SK-N-SH (cell line): Measurements from ENCODE around the gene FNTB. TPM values are rescaled to one million over a fixed set of nuclear protein-coding genes. Genes with fewer than 3 reads are reported as not detected.

Source experiments
- CTCF ChIA-PET: fragments of 300-600, 350-600 bp; formaldehyde crosslinking; extraction: SDS; loops from one replicate; lab custom pipeline; 2021; lab: Yijun Ruan, JAX
- POLR2A ChIA-PET: fragments of 350-600 bp; sonication (Branson Sonifier 250); formaldehyde crosslinking; extraction: SDS; loops from one replicate; lab custom pipeline; 2020; ENCODE audit warnings: antibody characterized with exemption, inconsistent platforms; lab: Yijun Ruan, JAX
- DNase-seq: peaks from one replicate; pipeline ENCODE4 v3.0.0; 2012
- H2AFZ ChIP-seq: fragments of 200-600 bp; sonication (generic); 2 replicates; pipeline ENCODE4 v1.8.1; 2016; ENCODE audit warnings: antibody characterized with exemption, mild to moderate bottlenecking, low read depth
- H3F3A ChIP-seq: fragments of 200-600 bp; sonication (generic); replicated peaks from 2 replicates; pipeline ENCODE3; 2016; ENCODE audit warnings: antibody characterized with exemption, mild to moderate bottlenecking; ENCODE audit not compliant: insufficient read depth
- H3K27ac ChIP-seq, 2 experiments: fragments of 200-500 bp in 1 of 2; fragments of 200-600 bp in 1 of 2; sonication (Bioruptor generic) in 1 of 2; sonication (generic), shearing (Covaris generic) in 1 of 2; 2 replicates each; pipeline versions ENCODE4 v1.5.1 to v1.6.1; 2014 to 2016; ENCODE audit warnings: low read depth in 2 of 2, inconsistent platforms in 1 of 2, low read length in 1 of 2, mild to moderate bottlenecking in 1 of 2, mixed read lengths in 1 of 2
- H3K27me3 ChIP-seq: fragments of 200-600 bp; sonication (generic), shearing (Covaris generic); 2 replicates; pipeline ENCODE4 v1.6.1; 2016; ENCODE audit warnings: mixed run types; ENCODE audit not compliant: insufficient read depth
- H3K36me3 ChIP-seq, 2 experiments: fragments of 200-500 bp in 1 of 2; fragments of 200-600 bp in 1 of 2; sonication (Bioruptor generic) in 1 of 2; sonication (generic) in 1 of 2; replicated peaks in 1 of 2; 2 replicates each; pipeline versions ENCODE3 to v1.5.1; 2014 to 2016; ENCODE audit warnings: low read length in 1 of 2, mild to moderate bottlenecking in 1 of 2; ENCODE audit not compliant: insufficient read depth in 2 of 2, control insufficient read depth in 1 of 2
- H3K4me1 ChIP-seq, 2 experiments: fragments of 200-500 bp in 1 of 2; fragments of 200-600 bp in 1 of 2; sonication (Bioruptor generic) in 1 of 2; sonication (generic), shearing (Covaris generic) in 1 of 2; 2 replicates each; pipeline versions ENCODE4 v1.5.1 to v1.6.1; 2014 to 2016; ENCODE audit warnings: low read depth in 1 of 2, low read length in 1 of 2, mixed run types in 1 of 2; ENCODE audit not compliant: insufficient read depth in 2 of 2, control insufficient read depth in 1 of 2
- H3K4me2 ChIP-seq: fragments of 200-600 bp; sonication (generic), shearing (Covaris generic); 2 replicates; pipeline ENCODE4 v1.6.1; 2017; ENCODE audit warnings: mixed run types
- H3K4me3 ChIP-seq, 2 experiments: fragments of 200-500 bp in 1 of 2; fragments of 200-600 bp in 1 of 2; sonication (Bioruptor generic) in 1 of 2; sonication (generic), shearing (Covaris generic) in 1 of 2; 2 replicates each; pipeline versions ENCODE4 v1.5.1 to v1.8.1; 2014 to 2016; ENCODE audit warnings: low read depth in 2 of 2, inconsistent platforms in 1 of 2, low read length in 1 of 2, mild to moderate bottlenecking in 1 of 2, mixed read lengths in 1 of 2, moderate library complexity in 1 of 2
- H3K79me2 ChIP-seq: fragments of 200-600 bp; sonication (generic); 2 replicates; pipeline ENCODE4 v1.8.1; 2017; ENCODE audit warnings: mild to moderate bottlenecking; ENCODE audit not compliant: insufficient read depth
- H3K9ac ChIP-seq: fragments of 200-600 bp; sonication (generic); 2 replicates; pipeline ENCODE4 v1.6.1; 2017; ENCODE audit warnings: mixed run types
- H3K9me2 ChIP-seq: fragments of 200-600 bp; sonication (generic); 2 replicates; pipeline ENCODE4 v1.6.1; 2017; ENCODE audit warnings: mixed run types
- H3K9me3 ChIP-seq: fragments of 200-600 bp; sonication (generic); 2 replicates; pipeline ENCODE4 v1.6.1; 2017; ENCODE audit warnings: mixed run types, mild to moderate bottlenecking, moderate library complexity
- H4K20me1 ChIP-seq: fragments of 200-600 bp; sonication (generic); 2 replicates; pipeline ENCODE4 v1.6.1; 2017; ENCODE audit warnings: mild to moderate bottlenecking, mixed run types; ENCODE audit not compliant: insufficient read depth
- CHD2 ChIP-seq: fragments of 150-350 bp; IDR thresholded peaks from 2 replicates; pipeline ENCODE4 v1.6.1; 2018; ENCODE audit warnings: low read length; ENCODE audit not compliant: partially characterized antibody
- EP300 ChIP-seq, 2 experiments: IDR thresholded peaks; 2 replicates each; pipeline versions ENCODE4 v1.4.0 to v1.6.1; 2012; ENCODE audit warnings: borderline replicate concordance in 1 of 2, low read depth in 1 of 2, low read length in 1 of 2
- GATA2 ChIP-seq: sonication (generic); formaldehyde crosslinking; IDR thresholded peaks from 2 replicates; pipeline ENCODE4 v1.5.0; 2020; ENCODE audit warnings: mild to moderate bottlenecking, missing genetic modification reagents
- MEF2A ChIP-seq: IDR thresholded peaks from 2 replicates; pipeline ENCODE4 v1.4.0; 2012; ENCODE audit warnings: low read depth, borderline replicate concordance
- RCOR1 ChIP-seq: fragments of 150-350 bp; IDR thresholded peaks from 2 replicates; pipeline ENCODE4 v1.6.1; 2017; ENCODE audit warnings: antibody characterized with exemption, low read length
- REST ChIP-seq: IDR thresholded peaks from 2 replicates; pipeline ENCODE4 v1.6.1; 2012; ENCODE audit warnings: mild to moderate bottlenecking, low read depth, low read length, moderate library complexity
- TCF12 ChIP-seq: IDR thresholded peaks from 2 replicates; pipeline ENCODE4 v1.4.0; 2012
- USF2 ChIP-seq: fragments of 150-350 bp; IDR thresholded peaks from 2 replicates; pipeline ENCODE4 v1.6.1; 2017; ENCODE audit warnings: antibody characterized with exemption, low read length, low read depth, borderline replicate concordance
- YY1 ChIP-seq: IDR thresholded peaks from 2 replicates; pipeline ENCODE4 v1.4.0; 2012; ENCODE audit warnings: low read depth, mild to moderate bottlenecking
- WGBS: methylation state at CpG from one replicate; pipeline ENCODE4 v1.1.6; 2017; ENCODE audit warnings: low lambda C conversion rate; 5-methylcytosine and 5-hydroxymethylcytosine counted together
- polyA plus RNA-seq, 3 experiments: library from polyadenylated mRNA; depleted of rRNA; stranded (reverse); fragments of >200 nt; gene quantifications; 2 replicates each; pipeline ENCODE4 v1.2.3, GENCODE V29; 2012
- TF ChIP-seq, protein P1 (sequence below): IDR thresholded peaks from 2 replicates; pipeline ENCODE4; 2012
- TF ChIP-seq, protein P2 (sequence below): fragments of 150-350 bp; IDR thresholded peaks from 2 replicates; pipeline ENCODE4 v1.6.1; 2016; ENCODE audit warnings: mild to moderate bottlenecking, low read depth, low read length
- TF ChIP-seq, protein P3 (sequence below): IDR thresholded peaks from 2 replicates; pipeline ENCODE4 v1.4.0; 2012; ENCODE audit warnings: low read depth, borderline replicate concordance

FNTB gene
- polyA plus RNA-seq, 1 of the 3 experiments (the other 2 are of a cell fraction): 18.4 TPM

DNA sequence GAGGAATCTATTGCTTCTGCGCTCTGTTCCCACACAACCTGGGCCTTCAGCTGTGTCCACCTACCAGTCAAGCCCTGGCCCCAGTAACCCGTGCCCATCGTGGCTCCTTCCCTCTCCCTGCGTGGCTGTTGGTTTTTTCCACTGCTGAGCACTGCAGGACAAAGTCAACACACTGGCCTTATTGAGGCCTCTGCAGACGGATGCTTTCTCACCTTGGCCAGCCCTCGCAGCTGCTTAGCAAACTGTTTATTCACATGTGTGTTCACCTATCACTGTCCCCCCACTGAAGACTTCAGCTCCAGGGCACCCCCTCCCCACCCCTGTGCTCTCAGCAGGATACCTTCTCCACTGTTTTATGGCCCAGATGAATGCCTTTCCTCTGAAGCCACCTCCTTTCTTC is 31.4 kb upstream of the FNTB start:
- 88% methylated on average over 6 of the region's 6 CpGs for WGBS
- Histone ChIP-seq H3K27me3 (no peaks in the 10 kb centered on the region), H3F3A (no peaks in the 10 kb centered on the region), H3K4me2 (no peak overlapping the region), H3K36me3 (peaks cover 0 to 9% of the 10 kb centered on the region in 2 experiments), H4K20me1 (no peaks in the 10 kb centered on the region), H3K9me3 (no peaks in the 10 kb centered on the region), H3K9me2 (no peaks in the 10 kb centered on the region), H3K4me3 (no peak overlapping the region), H3K79me2 (no peaks in the 10 kb centered on the region), H3K27ac (no peak overlapping the region), H3K4me1 (peaks cover 0 to 37% of the 10 kb centered on the region in 2 experiments; a peak in 2 of 4 replicates), H2AFZ (no peak overlapping the region), H3K9ac (no peak overlapping the region)
- TF ChIP-seq RCOR1 (no peak), TCF12 (no peak), GATA2 (CRISPR knock-in tag) (no peak), CHD2 (no peak), MEF2A (no peak), YY1 (no peak), USF2 (no peak), REST (no peak), EP300 (IDR thresholded peaks at IDR 0.05; ENCODE audit: borderline replicate concordance in 1 of 2, low read depth in 1 of 2, low read length in 1 of 2) (no peak)
- TF ChIP-seq, protein P1, sequence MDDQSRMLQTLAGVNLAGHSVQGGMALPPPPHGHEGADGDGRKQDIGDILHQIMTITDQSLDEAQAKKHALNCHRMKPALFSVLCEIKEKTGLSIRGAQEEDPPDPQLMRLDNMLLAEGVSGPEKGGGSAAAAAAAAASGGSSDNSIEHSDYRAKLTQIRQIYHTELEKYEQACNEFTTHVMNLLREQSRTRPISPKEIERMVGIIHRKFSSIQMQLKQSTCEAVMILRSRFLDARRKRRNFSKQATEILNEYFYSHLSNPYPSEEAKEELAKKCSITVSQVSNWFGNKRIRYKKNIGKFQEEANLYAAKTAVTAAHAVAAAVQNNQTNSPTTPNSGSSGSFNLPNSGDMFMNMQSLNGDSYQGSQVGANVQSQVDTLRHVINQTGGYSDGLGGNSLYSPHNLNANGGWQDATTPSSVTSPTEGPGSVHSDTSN: no peak
- TF ChIP-seq, protein P2, sequence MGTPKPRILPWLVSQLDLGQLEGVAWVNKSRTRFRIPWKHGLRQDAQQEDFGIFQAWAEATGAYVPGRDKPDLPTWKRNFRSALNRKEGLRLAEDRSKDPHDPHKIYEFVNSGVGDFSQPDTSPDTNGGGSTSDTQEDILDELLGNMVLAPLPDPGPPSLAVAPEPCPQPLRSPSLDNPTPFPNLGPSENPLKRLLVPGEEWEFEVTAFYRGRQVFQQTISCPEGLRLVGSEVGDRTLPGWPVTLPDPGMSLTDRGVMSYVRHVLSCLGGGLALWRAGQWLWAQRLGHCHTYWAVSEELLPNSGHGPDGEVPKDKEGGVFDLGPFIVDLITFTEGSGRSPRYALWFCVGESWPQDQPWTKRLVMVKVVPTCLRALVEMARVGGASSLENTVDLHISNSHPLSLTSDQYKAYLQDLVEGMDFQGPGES: no peak
- TF ChIP-seq, protein P3, sequence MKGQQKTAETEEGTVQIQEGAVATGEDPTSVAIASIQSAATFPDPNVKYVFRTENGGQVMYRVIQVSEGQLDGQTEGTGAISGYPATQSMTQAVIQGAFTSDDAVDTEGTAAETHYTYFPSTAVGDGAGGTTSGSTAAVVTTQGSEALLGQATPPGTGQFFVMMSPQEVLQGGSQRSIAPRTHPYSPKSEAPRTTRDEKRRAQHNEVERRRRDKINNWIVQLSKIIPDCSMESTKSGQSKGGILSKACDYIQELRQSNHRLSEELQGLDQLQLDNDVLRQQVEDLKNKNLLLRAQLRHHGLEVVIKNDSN: no peak
- no peak for DNase-seq
- ChIA-PET CTCF (no interaction called here), POLR2A (no interaction called here)
